Panc1 (cell line): ENCODE measurements around the gene CRMP1.

Experiments
- CTCF ChIP-seq: fragments of 450-650 bp; IDR thresholded peaks from 2 replicates; pipeline ENCODE4 v1.5.1; 2017; ENCODE audit warnings: mild to moderate bottlenecking
- POLR2AphosphoS5 ChIP-seq: IDR thresholded peaks from 2 replicates; pipeline ENCODE4 v1.6.1; 2012; ENCODE audit warnings: mild to moderate bottlenecking, low read depth, low read length, moderate library complexity
- TF ChIP-seq, protein P1 (sequence below), 2 experiments: IDR thresholded peaks; 2 replicates each; pipeline ENCODE4 v1.6.1; 2011 to 2012; ENCODE audit warnings: low read depth in 2 of 2, control low read depth in 1 of 2, low read length in 1 of 2, mild to moderate bottlenecking in 1 of 2, moderate library complexity in 1 of 2; ENCODE audit not compliant: insufficient read depth in 1 of 2

DNA sequence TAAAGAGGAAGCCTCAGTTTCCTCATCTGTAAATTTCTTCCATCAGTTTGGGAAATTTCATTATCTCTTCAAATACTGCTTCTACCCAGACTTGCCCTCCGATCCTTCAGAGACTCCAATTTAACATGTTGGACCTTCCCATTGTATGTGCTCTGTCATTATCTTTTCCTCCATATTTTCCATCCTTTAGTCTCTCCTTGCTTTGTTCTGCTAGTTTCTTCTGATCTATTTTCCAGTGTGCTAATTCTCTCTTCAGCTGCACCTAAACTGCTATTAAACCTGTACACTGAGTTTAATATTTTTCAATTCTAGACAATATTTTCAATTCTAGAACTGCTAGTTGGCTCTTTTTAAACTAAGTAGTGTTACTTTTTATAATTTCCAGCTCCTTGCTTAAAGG is 116.4 kb downstream of the CRMP1 start:
- TF ChIP-seq CTCF (no peak), POLR2AphosphoS5 (no peak)
- TF ChIP-seq, protein P1, sequence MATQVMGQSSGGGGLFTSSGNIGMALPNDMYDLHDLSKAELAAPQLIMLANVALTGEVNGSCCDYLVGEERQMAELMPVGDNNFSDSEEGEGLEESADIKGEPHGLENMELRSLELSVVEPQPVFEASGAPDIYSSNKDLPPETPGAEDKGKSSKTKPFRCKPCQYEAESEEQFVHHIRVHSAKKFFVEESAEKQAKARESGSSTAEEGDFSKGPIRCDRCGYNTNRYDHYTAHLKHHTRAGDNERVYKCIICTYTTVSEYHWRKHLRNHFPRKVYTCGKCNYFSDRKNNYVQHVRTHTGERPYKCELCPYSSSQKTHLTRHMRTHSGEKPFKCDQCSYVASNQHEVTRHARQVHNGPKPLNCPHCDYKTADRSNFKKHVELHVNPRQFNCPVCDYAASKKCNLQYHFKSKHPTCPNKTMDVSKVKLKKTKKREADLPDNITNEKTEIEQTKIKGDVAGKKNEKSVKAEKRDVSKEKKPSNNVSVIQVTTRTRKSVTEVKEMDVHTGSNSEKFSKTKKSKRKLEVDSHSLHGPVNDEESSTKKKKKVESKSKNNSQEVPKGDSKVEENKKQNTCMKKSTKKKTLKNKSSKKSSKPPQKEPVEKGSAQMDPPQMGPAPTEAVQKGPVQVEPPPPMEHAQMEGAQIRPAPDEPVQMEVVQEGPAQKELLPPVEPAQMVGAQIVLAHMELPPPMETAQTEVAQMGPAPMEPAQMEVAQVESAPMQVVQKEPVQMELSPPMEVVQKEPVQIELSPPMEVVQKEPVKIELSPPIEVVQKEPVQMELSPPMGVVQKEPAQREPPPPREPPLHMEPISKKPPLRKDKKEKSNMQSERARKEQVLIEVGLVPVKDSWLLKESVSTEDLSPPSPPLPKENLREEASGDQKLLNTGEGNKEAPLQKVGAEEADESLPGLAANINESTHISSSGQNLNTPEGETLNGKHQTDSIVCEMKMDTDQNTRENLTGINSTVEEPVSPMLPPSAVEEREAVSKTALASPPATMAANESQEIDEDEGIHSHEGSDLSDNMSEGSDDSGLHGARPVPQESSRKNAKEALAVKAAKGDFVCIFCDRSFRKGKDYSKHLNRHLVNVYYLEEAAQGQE (IDR thresholded peaks at IDR 0.05; ENCODE audit: insufficient read depth in 1 of 2, low read depth in 2 of 2, low read length in 1 of 2), result no peak
